ENCODE data around the gene ART1. TPM values are rescaled to one million over a fixed set of nuclear protein-coding genes. Genes with fewer than 3 reads are reported as not detected.
"Not testable (repeated sequence)": the region's sequence is repeated elsewhere in the genome, so short reads cannot be mapped to it uniquely, and the experiment has no call there.

The ART1 gene, protein sequence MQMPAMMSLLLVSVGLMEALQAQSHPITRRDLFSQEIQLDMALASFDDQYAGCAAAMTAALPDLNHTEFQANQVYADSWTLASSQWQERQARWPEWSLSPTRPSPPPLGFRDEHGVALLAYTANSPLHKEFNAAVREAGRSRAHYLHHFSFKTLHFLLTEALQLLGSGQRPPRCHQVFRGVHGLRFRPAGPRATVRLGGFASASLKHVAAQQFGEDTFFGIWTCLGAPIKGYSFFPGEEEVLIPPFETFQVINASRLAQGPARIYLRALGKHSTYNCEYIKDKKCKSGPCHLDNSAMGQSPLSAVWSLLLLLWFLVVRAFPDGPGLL
- not detected for total RNA-seq

DNA sequence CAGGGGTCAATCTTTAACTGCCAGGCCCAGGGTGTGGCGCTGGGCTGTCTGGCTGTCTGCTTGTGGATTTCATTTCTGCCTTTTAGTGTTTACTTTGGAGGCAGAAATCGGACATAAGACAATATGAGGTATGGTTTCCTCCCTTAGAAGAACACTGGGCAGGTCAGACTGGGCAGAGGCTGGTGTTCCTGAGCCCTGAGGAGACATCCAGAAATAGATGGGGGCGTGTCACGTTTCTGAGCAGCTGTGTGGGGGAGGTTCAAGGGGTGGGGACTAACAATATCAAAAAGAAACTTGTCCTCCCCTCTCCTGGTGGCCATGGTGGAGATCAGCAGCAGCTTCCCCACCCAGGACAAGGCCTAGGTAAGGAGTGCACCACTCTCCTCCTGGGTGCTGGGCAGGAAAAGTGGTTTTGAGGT, at the start of gene ART1:
TSS of gene ART1 (plus strand) at position 312 of the 419 bp plus-strand sequence. CDS start 14,086 bp downstream, outside the sequence.
- no peaks in the 10 kb centered on the region for H3K9me3 ChIP-seq
- no peaks in the 10 kb centered on the region for H3K36me3 ChIP-seq
- H3K9ac ChIP-seq (ENCODE audit: low read depth in 2 of 2, low read length in 2 of 2), result no peak within 1 kb of the TSS
- no peaks in the 10 kb centered on the region for H3K4me1 ChIP-seq
- no peak within 1 kb of the TSS for H3K4me3 ChIP-seq
- no peak within 1 kb of the TSS for H3K27ac ChIP-seq
- intact Hi-C loops (cut with DNase I), result no loop called here
- TF ChIP-seq, protein P1, sequence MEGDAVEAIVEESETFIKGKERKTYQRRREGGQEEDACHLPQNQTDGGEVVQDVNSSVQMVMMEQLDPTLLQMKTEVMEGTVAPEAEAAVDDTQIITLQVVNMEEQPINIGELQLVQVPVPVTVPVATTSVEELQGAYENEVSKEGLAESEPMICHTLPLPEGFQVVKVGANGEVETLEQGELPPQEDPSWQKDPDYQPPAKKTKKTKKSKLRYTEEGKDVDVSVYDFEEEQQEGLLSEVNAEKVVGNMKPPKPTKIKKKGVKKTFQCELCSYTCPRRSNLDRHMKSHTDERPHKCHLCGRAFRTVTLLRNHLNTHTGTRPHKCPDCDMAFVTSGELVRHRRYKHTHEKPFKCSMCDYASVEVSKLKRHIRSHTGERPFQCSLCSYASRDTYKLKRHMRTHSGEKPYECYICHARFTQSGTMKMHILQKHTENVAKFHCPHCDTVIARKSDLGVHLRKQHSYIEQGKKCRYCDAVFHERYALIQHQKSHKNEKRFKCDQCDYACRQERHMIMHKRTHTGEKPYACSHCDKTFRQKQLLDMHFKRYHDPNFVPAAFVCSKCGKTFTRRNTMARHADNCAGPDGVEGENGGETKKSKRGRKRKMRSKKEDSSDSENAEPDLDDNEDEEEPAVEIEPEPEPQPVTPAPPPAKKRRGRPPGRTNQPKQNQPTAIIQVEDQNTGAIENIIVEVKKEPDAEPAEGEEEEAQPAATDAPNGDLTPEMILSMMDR (IDR thresholded peaks at IDR 0.05), result no peak
- no peak for DNase-seq
- peaks cover 16% of the 10 kb centered on the region for H3K27me3 ChIP-seq

GRCh38 chr11:3597743-3598142, 47.2 kb upstream of the ART1 start:
- H3K9ac ChIP-seq (ENCODE audit: low read depth in 2 of 2, low read length in 2 of 2); H3K27me3 ChIP-seq; H3K4me1 ChIP-seq; DNase-seq; H3K27ac ChIP-seq; H3K4me3 ChIP-seq; H3K9me3 ChIP-seq; intact Hi-C loops (cut with DNase I); H3K36me3 ChIP-seq: not testable (repeated sequence)

DNA sequence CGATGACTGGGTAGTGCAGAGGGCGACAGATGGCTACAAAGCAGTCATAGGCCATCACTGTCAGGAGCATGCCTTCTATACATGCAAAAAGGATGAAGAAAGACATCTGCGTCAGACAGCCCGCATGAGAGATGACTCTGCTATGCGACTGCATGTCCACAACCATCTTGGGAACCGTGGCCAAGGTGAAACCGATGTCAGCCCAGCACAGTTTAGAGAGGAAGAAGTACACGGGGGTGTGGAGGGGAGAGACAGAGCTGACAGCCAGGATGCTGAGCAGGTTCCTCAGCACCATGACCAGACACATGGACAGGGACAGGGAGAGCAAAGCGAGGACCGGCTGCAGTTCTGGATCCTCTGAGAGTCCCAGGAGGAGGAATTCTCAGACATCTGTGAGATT, 44.7 kb upstream of the ART1 start:
- H3K36me3 ChIP-seq; H3K9ac ChIP-seq (ENCODE audit: low read depth in 2 of 2, low read length in 2 of 2); H3K4me3 ChIP-seq; H3K27me3 ChIP-seq; H3K27ac ChIP-seq; H3K9me3 ChIP-seq; DNase-seq; H3K4me1 ChIP-seq; intact Hi-C loops (cut with DNase I): not testable (repeated sequence)

DNA sequence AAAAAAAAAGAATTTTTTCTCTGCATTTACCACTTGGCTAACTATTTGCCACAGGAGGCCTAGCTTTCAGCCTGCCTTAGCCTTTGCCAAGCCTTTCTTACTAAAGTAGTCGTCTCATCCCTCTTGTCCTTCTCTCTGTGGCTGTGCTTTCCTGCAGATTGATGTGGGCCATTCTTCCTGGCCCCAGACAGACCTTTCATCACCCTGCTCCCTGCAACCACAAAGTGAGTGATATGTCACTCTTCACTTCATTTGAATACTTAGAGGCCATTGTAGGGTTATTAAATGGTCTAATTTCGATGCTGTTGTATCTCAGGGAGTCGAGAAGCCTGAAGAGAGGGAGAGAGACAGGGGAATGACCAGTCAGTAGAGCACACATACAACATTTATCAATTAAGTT, 40.8 kb upstream of the ART1 start:
- intact Hi-C loops (cut with DNase I), result no loop called here
- TF ChIP-seq, protein P1 (IDR thresholded peaks at IDR 0.05), result no peak
- Histone ChIP-seq H3K9ac (ENCODE audit: low read depth in 2 of 2, low read length in 2 of 2) (no peak overlapping the region), H3K27me3 (no peaks in the 10 kb centered on the region), H3K9me3 (no peaks in the 10 kb centered on the region), H3K36me3 (no peaks in the 10 kb centered on the region), H3K4me1 (no peaks in the 10 kb centered on the region), H3K4me3 (no peak overlapping the region), H3K27ac (no peak overlapping the region)
- DNase-seq, result no peak

- DNase-seq, result no peak
- H3K27ac ChIP-seq, result no peak overlapping the region
- TF ChIP-seq, protein P1 (IDR thresholded peaks at IDR 0.05), result no peak
- H3K4me1 ChIP-seq, result no peaks in the 10 kb centered on the region
- no peak overlapping the region for H3K4me3 ChIP-seq
- H3K9me3 ChIP-seq, result no peaks in the 10 kb centered on the region
- intact Hi-C loops (cut with DNase I), result no loop called here
- H3K36me3 ChIP-seq, result no peaks in the 10 kb centered on the region
- no peak overlapping the region for H3K9ac ChIP-seq (ENCODE audit: low read depth in 2 of 2, low read length in 2 of 2)
- no peaks in the 10 kb centered on the region for H3K27me3 ChIP-seq
Observed at GRCh38 chr11:3605283-3605662, 39.7 kb upstream of the ART1 start.

DNA sequence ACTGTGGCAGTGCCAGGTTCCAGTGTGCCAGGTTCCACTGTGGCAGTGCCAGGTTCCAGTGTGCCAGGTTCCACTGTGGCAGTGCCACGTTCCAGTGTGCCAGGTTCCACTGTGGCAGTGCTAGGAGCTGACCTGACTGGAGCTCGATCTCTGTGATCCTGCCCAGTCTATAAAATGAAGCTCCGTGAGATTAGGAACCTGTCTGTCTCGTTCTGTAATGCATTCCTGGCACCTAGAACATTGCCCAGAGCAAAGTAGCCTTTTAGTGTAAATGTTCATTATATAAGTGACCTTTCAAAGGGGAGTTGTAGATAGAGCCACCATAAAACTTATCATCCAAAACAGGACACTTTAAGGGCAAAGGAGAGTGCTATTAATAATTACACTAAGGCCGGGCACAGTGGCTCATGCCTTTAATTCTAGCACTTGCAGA, 39.1 kb upstream of the ART1 start:
- DNase-seq, result no peak
- Histone ChIP-seq H3K4me1 (no peaks in the 10 kb centered on the region), H3K36me3 (no peaks in the 10 kb centered on the region), H3K9me3 (no peaks in the 10 kb centered on the region), H3K4me3 (no peak overlapping the region), H3K27ac (no peak overlapping the region), H3K9ac (ENCODE audit: low read depth in 2 of 2, low read length in 2 of 2) (no peak overlapping the region), H3K27me3 (no peaks in the 10 kb centered on the region)
- TF ChIP-seq, protein P1 (IDR thresholded peaks at IDR 0.05), result no peak
- intact Hi-C loops (cut with DNase I), result no loop called here
